GM23248 (cell line): ENCODE results near the gene GFOD1. TPM values are rescaled to one million over a fixed set of nuclear protein-coding genes. Genes with fewer than 3 reads are reported as not detected.

Source experiments
- DNase-seq: peaks from one replicate; pipeline ENCODE4 v3.0.0-alpha.2; 2015
- H2AFZ ChIP-seq: fragments of 200-600 bp; sonication (generic); 2 replicates; pipeline ENCODE4 v1.6.1; 2016; ENCODE audit warnings: antibody characterized with exemption
- H3F3A ChIP-seq: fragments of 200-600 bp; sonication (generic); 2 replicates; pipeline ENCODE4 v1.6.1; 2016; ENCODE audit warnings: mild to moderate bottlenecking, antibody characterized with exemption, mixed run types; ENCODE audit not compliant: insufficient read depth
- H3K27ac ChIP-seq: fragments of 200-600 bp; sonication (generic); 2 replicates; pipeline ENCODE4 v1.5.1; 2016; ENCODE audit warnings: mild to moderate bottlenecking
- H3K27me3 ChIP-seq: fragments of 200-600 bp; sonication (generic); replicated peaks from 2 replicates; pipeline ENCODE4 v1.6.1; 2016; ENCODE audit warnings: mild to moderate bottlenecking; ENCODE audit not compliant: insufficient read depth
- H3K36me3 ChIP-seq: fragments of 200-600 bp; sonication (generic); 2 replicates; pipeline ENCODE4 v1.6.1; 2016; ENCODE audit warnings: low read depth, mild to moderate bottlenecking
- H3K4me1 ChIP-seq: fragments of 200-600 bp; sonication (generic); 2 replicates; pipeline ENCODE4 v1.6.1; 2016; ENCODE audit warnings: mild to moderate bottlenecking; ENCODE audit not compliant: insufficient read depth
- H3K4me2 ChIP-seq: fragments of 200-600 bp; sonication (generic); one replicate; pipeline ENCODE4 v1.6.1; 2016; ENCODE audit warnings: mild to moderate bottlenecking; ENCODE audit not compliant: unreplicated experiment
- H3K4me3 ChIP-seq: fragments of 200-600 bp; sonication (generic); 2 replicates; pipeline ENCODE4 v1.5.1; 2016; ENCODE audit warnings: mild to moderate bottlenecking
- H3K79me2 ChIP-seq: fragments of 200-600 bp; sonication (generic); 2 replicates; pipeline ENCODE4 v1.6.1; 2016; ENCODE audit warnings: mild to moderate bottlenecking; ENCODE audit not compliant: insufficient read depth
- H3K9ac ChIP-seq: fragments of 200-600 bp; sonication (generic); 2 replicates; pipeline ENCODE4 v1.6.1; 2016; ENCODE audit warnings: mild to moderate bottlenecking
- H3K9me2 ChIP-seq: fragments of 200-600 bp; sonication (generic); 2 replicates; pipeline ENCODE4 v1.6.1; 2016; ENCODE audit warnings: mixed run types, mild to moderate bottlenecking, moderate library complexity; ENCODE audit not compliant: insufficient read depth
- H3K9me3 ChIP-seq: fragments of 200-600 bp; sonication (generic); one replicate; pipeline ENCODE4 v1.6.1; 2017; ENCODE audit warnings: low read depth
- H4K20me1 ChIP-seq: fragments of 200-600 bp; sonication (generic); 2 replicates; pipeline ENCODE4 v1.6.0; 2016; ENCODE audit not compliant: insufficient read depth
- EZH2 ChIP-seq: fragments of 200-600 bp; sonication (generic); IDR thresholded peaks from 2 replicates; pipeline ENCODE4 v1.6.1; 2018; ENCODE audit warnings: antibody characterized with exemption, mild to moderate bottlenecking; ENCODE audit not compliant: insufficient read depth, poor library complexity, severe bottlenecking
- EZH2phosphoT487 ChIP-seq: fragments of 200-600 bp; sonication (generic); IDR thresholded peaks from 2 replicates; pipeline ENCODE4 v1.6.1; 2018; ENCODE audit warnings: antibody characterized with exemption, moderate library complexity, mild to moderate bottlenecking, low read depth; ENCODE audit not compliant: insufficient read depth
- WGBS, 2 experiments: methylation state at CpG; one replicate each; pipeline ENCODE4 v1.1.6; 2015 to 2017; ENCODE audit warnings: low lambda C conversion rate in 2 of 2, low coverage in 1 of 2; ENCODE audit errors: missing lambda C conversion rate in 2 of 2; 5-methylcytosine and 5-hydroxymethylcytosine counted together
- in situ Hi-C: fragments of 300-500 bp; cut with MboI; formaldehyde crosslinking; loops from 2 replicates; pipeline ENCODE4 v1.15.0; 2020
- polyA plus RNA-seq: library from polyadenylated mRNA; unstranded; fragments of >200 nt; fragmentation: Nextera tagmentation; extraction: Ambion mirVana; gene quantifications from 2 replicates; pipeline ENCODE4 v1.2.1, GENCODE V29; 2016
- total RNA-seq: library from RNA; depleted of rRNA; stranded (reverse); fragments of >200 nt; shearing (Covaris generic); gene quantifications from 2 replicates; pipeline ENCODE4 v1.2.3, GENCODE V29; 2014

Gene GFOD1
- total and polyA plus RNA-seq, 2 experiments from 2014 or later, result 0.84 to 0.97 TPM

DNA sequence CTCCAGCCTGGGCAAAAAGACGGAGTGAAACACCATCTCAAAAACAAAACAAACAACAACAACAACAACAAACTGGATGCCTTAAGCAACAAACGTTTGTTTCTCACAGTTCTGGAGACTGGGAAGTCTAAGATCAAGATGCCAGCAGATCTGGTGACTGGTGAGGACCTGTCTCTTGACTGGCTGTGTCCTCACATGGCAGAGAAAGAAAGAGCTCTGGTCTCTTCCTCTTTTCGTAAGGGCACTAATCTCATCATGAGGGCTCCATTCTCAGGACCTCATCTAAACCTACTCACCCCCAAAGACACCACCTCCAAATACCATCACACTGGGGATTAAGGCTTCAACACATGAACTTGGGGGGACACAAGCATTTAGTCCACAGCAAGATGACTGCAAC is 13.5 kb upstream of the GFOD1 start:
- Histone ChIP-seq H3K4me3 (no peak overlapping the region), H3K4me1 (0 out of 2 replicates have a peak, but pooled peaks cover 5% of the 10 kb centered on the region), H3K27ac (no peak overlapping the region), H3F3A (no peaks in the 10 kb centered on the region), H3K9me3 (no peaks in the 10 kb centered on the region), H3K9me2 (no peaks in the 10 kb centered on the region), H3K4me2 (no peak overlapping the region), H3K27me3 (no peaks in the 10 kb centered on the region), H4K20me1 (no peaks in the 10 kb centered on the region), H2AFZ (no peak overlapping the region), H3K36me3 (no peaks in the 10 kb centered on the region), H3K79me2 (no peaks in the 10 kb centered on the region), H3K9ac (no peak overlapping the region)
- DNase-seq, result no peak
- TF ChIP-seq EZH2 (no peak), EZH2phosphoT487 (no peak)
- WGBS, 2 experiments, result 78 to 83% methylated on average over 3 of the region's 3 CpGs
- in situ Hi-C loops, result no loop called here

DNA sequence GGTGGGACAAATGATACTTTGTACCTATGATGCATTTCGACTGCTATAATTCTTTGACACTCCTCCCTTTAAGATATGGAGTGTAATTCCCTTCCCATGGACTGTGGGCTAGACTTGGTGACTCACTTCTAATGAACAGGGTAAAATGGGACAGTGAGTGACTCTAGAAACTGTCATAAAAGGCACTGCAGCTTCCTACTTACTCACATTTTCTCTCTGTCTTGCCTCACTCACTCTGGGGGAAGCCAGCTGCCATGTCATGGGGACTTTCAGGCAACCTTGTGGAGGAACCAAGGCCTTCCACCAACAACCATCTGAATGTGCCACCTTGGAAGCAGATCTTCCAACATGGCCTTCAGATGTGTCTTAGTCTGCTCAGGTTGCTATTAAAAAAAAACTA is 12.9 kb upstream of the GFOD1 start:
- TF ChIP-seq EZH2phosphoT487 (no peak), EZH2 (no peak)
- no peaks in the 10 kb centered on the region for H3K27me3 ChIP-seq
- peak; percentile 46 for DNase-seq
- no peaks in the 10 kb centered on the region for H3K36me3 ChIP-seq
- H3K9me3 ChIP-seq, result no peaks in the 10 kb centered on the region
- H3K27ac ChIP-seq, result no peak overlapping the region
- no peak overlapping the region for H3K4me2 ChIP-seq
- H3K9ac ChIP-seq, result no peak overlapping the region
- no peaks in the 10 kb centered on the region for H3K9me2 ChIP-seq
- no peaks in the 10 kb centered on the region for H3K79me2 ChIP-seq
- H3F3A ChIP-seq, result no peaks in the 10 kb centered on the region
- WGBS, 2 experiments, result 26 to 45% methylated on average over 1 of the region's 1 CpG
- 0 out of 2 replicates have a peak, but pooled peaks cover 5% of the 10 kb centered on the region for H3K4me1 ChIP-seq
- no peak overlapping the region for H2AFZ ChIP-seq
- H3K4me3 ChIP-seq, result no peak overlapping the region
- in situ Hi-C loops, result no loop called here
- H4K20me1 ChIP-seq, result no peaks in the 10 kb centered on the region

DNA sequence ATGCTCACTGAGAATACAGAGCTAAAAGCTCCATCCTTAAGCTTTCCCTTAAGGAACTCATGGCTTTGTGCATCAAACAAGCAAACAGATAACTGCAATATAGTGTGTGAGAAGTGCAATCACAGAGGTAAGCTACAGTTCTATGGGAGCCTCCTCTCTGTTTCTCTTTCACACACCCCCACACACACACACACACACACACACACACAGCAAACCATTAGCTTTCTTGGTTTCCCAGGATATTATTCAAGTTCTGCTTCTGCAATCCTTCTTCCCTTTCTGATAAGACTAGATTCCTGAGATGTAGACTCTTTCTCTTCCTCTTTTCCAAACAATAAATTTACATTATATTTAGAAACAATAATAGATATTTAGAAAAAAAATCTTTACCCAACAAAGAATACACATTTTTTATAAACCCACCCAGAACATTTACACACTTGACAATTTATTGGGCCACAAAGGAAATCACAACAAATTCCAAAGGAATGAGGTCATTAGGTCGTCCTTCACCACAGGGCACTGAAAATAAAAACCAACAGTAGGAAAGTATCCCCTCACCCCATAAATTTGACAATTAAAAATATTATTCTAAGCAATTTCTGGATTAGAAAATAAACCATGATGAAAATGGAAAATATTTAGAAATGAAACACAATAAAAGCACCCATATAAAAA is 9.3 kb upstream of the GFOD1 start:
- in situ Hi-C loops, result no loop called here
- Histone ChIP-seq H3K79me2 (no peaks in the 10 kb centered on the region), H3K9me2 (no peaks in the 10 kb centered on the region), H3K4me2 (no peak overlapping the region), H2AFZ (no peak overlapping the region), H3K36me3 (no peaks in the 10 kb centered on the region), H3K9ac (no peak overlapping the region), H3K9me3 (no peaks in the 10 kb centered on the region), H3K4me3 (no peak overlapping the region), H3K4me1 (0 out of 2 replicates have a peak, but pooled peaks cover 5% of the 10 kb centered on the region), H3K27me3 (no peaks in the 10 kb centered on the region), H4K20me1 (no peaks in the 10 kb centered on the region), H3K27ac (no peak overlapping the region), H3F3A (no peaks in the 10 kb centered on the region)
- peak; percentile 8 for DNase-seq
- 7 to 14% methylated on average over 1 of the region's 1 CpG for WGBS, 2 experiments
- TF ChIP-seq EZH2phosphoT487 (no peak), EZH2 (no peak)

DNA sequence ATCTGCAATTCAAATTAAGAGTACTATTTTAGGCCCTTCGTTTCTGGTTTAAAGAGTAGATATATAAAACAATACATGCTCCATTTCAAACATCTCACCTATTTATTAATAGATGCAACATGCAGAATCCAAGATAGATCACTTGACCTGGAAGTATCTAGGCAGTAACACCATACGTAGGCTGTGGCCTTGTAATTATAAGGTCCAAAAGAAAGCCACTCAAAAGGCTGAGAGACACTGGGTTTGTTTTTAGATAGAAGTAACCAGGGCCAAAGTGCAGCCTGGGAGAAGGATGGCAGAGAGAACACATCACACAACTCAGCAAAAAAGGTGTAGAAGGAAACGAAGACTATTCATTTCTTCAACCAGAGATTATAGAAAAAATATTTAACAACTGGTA is 8.4 kb upstream of the GFOD1 start:
- Histone ChIP-seq H3K27me3 (no peaks in the 10 kb centered on the region), H3K36me3 (no peaks in the 10 kb centered on the region), H3K4me1 (0 out of 2 replicates have a peak, but pooled peaks cover 5% of the 10 kb centered on the region), H3K9me2 (no peaks in the 10 kb centered on the region), H3K4me2 (no peak overlapping the region), H3K79me2 (no peaks in the 10 kb centered on the region), H3K27ac (no peak overlapping the region), H4K20me1 (no peaks in the 10 kb centered on the region), H2AFZ (no peak overlapping the region), H3K9ac (no peak overlapping the region), H3F3A (no peaks in the 10 kb centered on the region), H3K9me3 (no peaks in the 10 kb centered on the region), H3K4me3 (no peak overlapping the region)
- no peak for TF ChIP-seq EZH2
- TF ChIP-seq EZH2phosphoT487, result no peak
- no peak for DNase-seq
- in situ Hi-C loops, result no loop called here
- 79 to 80% methylated on average over 3 of the region's 3 CpGs for WGBS, 2 experiments
